Measurements from ENCODE around the gene TSPAN14.

Gene TSPAN14

DNA sequence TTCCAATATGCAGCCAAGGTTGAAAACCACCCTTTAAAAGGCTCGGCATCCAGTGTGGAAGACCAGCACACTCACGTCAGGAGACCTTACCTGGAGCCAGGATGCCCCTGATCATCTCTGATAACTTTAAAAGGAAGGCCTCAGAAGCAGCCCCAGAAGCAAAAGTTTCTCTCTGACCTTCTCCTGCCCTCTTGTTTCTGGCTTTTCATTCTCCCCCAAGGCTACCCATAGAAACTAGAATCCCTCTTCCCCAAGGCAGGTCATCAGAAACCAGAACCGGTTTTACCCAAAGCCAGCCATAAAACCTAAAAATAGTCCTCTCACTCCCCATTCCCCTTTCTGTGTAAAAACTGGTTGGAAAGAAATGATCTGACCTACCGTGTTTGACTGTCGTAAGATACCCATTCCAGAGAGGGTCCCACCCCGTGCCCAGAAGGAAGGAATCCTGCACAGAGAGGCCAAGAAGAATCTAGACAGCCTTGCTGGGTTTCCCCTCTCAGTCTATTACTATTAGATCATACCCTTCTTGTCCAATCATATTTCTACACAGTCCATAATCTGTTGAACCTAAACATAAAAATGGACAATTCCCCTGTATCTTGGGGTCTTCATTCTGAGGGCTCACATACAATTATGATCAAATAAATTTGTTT is 17.5 kb upstream of the TSPAN14 start:
- TF ChIP-seq, protein P1, sequence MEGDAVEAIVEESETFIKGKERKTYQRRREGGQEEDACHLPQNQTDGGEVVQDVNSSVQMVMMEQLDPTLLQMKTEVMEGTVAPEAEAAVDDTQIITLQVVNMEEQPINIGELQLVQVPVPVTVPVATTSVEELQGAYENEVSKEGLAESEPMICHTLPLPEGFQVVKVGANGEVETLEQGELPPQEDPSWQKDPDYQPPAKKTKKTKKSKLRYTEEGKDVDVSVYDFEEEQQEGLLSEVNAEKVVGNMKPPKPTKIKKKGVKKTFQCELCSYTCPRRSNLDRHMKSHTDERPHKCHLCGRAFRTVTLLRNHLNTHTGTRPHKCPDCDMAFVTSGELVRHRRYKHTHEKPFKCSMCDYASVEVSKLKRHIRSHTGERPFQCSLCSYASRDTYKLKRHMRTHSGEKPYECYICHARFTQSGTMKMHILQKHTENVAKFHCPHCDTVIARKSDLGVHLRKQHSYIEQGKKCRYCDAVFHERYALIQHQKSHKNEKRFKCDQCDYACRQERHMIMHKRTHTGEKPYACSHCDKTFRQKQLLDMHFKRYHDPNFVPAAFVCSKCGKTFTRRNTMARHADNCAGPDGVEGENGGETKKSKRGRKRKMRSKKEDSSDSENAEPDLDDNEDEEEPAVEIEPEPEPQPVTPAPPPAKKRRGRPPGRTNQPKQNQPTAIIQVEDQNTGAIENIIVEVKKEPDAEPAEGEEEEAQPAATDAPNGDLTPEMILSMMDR (IDR thresholded peaks at IDR 0.05; ENCODE audit: borderline replicate concordance, control extremely low read depth, extremely low read depth, insufficient read depth, missing control alignments), result no peak
- in situ Hi-C loops (cut with MboI; ENCODE audit: low sequenced_read_pairs, unreplicated experiment), result no loop called here

GRCh38 chr10:80437227-80437626 is 16.9 kb upstream of the TSPAN14 start:
- no peak for DNase-seq (ENCODE audit: low spot score)
- in situ Hi-C loops (cut with MboI; ENCODE audit: low sequenced_read_pairs, unreplicated experiment), result no loop called here
- TF ChIP-seq, protein P1 (IDR thresholded peaks at IDR 0.05; ENCODE audit: borderline replicate concordance, control extremely low read depth, extremely low read depth, insufficient read depth, missing control alignments), result no peak

More for the DNA sequence above, 17.5 kb upstream of the TSPAN14 start:
- DNase-seq (ENCODE audit: low spot score), result no peak

DNA sequence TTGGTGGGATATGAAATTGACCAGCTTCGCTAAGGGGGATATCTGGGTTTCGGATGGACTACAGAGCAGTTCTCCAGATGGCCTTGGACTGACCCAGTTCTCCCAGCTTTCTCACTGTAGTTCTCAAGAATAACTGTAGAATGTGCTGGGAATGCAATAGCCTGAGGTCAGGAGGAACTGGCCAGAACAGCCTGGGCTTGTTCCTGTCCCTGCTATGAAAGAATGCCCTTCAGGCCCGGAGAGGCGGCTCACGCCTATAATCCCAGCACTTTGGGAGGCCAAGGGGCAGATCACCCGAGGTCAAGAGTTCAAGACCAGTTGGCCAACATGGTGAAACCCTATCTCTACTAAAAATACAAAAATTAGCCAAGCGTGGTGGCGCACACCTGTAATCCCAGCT is 12.3 kb upstream of the TSPAN14 start:
- no peak for DNase-seq (ENCODE audit: low spot score)

GRCh38 chr10:80442879-80443278 is 11.2 kb upstream of the TSPAN14 start:
- TF ChIP-seq, protein P1 (IDR thresholded peaks at IDR 0.05; ENCODE audit: borderline replicate concordance, control extremely low read depth, extremely low read depth, insufficient read depth, missing control alignments), result no peak
- in situ Hi-C loops (cut with MboI; ENCODE audit: low sequenced_read_pairs, unreplicated experiment), result no loop called here
- DNase-seq (ENCODE audit: low spot score), result no peak

More for the DNA sequence above, 12.3 kb upstream of the TSPAN14 start:
- TF ChIP-seq, protein P1 (IDR thresholded peaks at IDR 0.05; ENCODE audit: borderline replicate concordance, control extremely low read depth, extremely low read depth, insufficient read depth, missing control alignments), result no peak
- in situ Hi-C loops (cut with MboI; ENCODE audit: low sequenced_read_pairs, unreplicated experiment), result no loop called here

- in situ Hi-C loops (cut with MboI; ENCODE audit: low sequenced_read_pairs, unreplicated experiment), result no loop called here
- TF ChIP-seq, protein P1 (IDR thresholded peaks at IDR 0.05; ENCODE audit: borderline replicate concordance, control extremely low read depth, extremely low read depth, insufficient read depth, missing control alignments), result peak; percentile 39
- DNase-seq (ENCODE audit: low spot score), result peak; percentile 54
Measured at GRCh38 chr10:80443531-80443974, 10.6 kb upstream of the TSPAN14 start.

DNA sequence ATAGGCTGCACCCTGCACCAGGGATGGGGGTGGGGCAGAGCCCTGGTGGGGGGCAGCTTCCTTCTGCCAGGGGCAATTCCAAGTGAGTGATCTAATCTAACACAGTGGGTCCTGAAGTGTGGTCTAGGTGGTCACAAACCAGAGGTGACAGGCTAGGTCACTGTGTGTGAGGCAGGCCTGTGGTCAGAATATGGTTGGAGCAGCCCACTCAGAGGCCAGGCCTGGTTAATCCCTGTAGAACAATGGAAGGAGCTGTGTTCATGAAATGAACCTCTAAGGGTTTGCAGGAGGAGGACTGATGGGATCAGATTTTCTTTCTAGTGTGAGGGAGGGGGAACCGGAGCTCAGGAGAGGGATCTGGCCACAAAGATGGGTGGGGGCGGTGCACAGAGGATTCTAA is 10.0 kb upstream of the TSPAN14 start:
- no peak for DNase-seq (ENCODE audit: low spot score)
- in situ Hi-C loops (cut with MboI; ENCODE audit: low sequenced_read_pairs, unreplicated experiment), result no loop called here
- TF ChIP-seq, protein P1 (IDR thresholded peaks at IDR 0.05; ENCODE audit: borderline replicate concordance, control extremely low read depth, extremely low read depth, insufficient read depth, missing control alignments), result no peak

Measured in GM13976 (cell line).